ENCODE results near the gene DNAH12.
"Not testable (repeated sequence)": the region's sequence is repeated elsewhere in the genome, so short reads cannot be mapped to it uniquely, and the experiment has no call there.

DNAH12 gene

DNA sequence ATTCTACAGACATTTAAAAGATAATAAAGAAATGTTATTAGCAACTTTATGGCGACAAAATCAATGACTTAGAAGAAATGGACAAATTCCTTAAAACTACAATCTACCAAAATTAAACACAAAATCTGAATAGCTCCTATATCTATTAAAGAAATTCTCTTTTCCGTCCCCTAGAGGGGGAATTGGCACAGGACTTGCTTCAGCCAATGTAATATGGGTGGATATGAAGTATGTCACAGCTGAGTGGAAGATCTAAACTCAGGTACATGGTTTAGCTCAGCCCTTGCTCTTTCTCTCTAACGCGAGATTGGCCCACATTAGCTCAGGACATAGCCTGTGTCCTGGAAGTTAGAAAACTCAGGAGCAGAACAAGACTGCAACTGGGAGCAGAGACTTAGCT lies 79.3 kb downstream of the DNAH12 start:
- H3K27me3 ChIP-seq (ENCODE audit: insufficient read depth, low read depth, severe bottlenecking), result no peaks in the 10 kb centered on the region
- no peak for DNase-seq
- no peaks in the 10 kb centered on the region for H3K9me3 ChIP-seq (ENCODE audit: severe bottlenecking)
- TF ChIP-seq, protein P1, sequence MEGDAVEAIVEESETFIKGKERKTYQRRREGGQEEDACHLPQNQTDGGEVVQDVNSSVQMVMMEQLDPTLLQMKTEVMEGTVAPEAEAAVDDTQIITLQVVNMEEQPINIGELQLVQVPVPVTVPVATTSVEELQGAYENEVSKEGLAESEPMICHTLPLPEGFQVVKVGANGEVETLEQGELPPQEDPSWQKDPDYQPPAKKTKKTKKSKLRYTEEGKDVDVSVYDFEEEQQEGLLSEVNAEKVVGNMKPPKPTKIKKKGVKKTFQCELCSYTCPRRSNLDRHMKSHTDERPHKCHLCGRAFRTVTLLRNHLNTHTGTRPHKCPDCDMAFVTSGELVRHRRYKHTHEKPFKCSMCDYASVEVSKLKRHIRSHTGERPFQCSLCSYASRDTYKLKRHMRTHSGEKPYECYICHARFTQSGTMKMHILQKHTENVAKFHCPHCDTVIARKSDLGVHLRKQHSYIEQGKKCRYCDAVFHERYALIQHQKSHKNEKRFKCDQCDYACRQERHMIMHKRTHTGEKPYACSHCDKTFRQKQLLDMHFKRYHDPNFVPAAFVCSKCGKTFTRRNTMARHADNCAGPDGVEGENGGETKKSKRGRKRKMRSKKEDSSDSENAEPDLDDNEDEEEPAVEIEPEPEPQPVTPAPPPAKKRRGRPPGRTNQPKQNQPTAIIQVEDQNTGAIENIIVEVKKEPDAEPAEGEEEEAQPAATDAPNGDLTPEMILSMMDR (IDR thresholded peaks at IDR 0.05; ENCODE audit: low read depth, low read length), result no peak
- H3K27ac ChIP-seq, result no peak overlapping the region
- H3K36me3 ChIP-seq, result no peaks in the 10 kb centered on the region
- H3K4me3 ChIP-seq (ENCODE audit: low read depth, low read length), result no peak overlapping the region

DNA sequence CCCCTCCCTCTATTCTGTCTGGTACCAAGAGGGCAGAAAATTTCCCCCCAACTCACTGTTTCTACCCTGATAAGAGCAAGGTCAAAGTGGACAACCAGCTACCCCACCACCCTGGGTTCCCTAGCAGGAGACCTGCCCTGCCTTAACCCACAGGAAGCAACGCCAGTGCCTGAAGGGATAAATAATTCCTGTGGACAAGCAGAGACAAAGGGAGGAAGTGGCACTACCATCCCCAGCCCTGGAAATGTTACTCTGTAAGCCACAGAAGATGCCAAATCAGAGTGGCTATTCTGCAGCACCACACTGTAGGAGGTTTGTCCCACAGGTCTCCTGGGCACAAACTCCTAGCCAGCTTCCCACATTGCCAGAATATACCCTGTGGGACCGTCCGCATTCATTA lies 80.1 kb downstream of the DNAH12 start:
- TF ChIP-seq, protein P1 (IDR thresholded peaks at IDR 0.05; ENCODE audit: low read depth, low read length), result no peak
- Histone ChIP-seq H3K36me3 (no peaks in the 10 kb centered on the region), H3K9me3 (ENCODE audit: severe bottlenecking) (no peaks in the 10 kb centered on the region)

DNA sequence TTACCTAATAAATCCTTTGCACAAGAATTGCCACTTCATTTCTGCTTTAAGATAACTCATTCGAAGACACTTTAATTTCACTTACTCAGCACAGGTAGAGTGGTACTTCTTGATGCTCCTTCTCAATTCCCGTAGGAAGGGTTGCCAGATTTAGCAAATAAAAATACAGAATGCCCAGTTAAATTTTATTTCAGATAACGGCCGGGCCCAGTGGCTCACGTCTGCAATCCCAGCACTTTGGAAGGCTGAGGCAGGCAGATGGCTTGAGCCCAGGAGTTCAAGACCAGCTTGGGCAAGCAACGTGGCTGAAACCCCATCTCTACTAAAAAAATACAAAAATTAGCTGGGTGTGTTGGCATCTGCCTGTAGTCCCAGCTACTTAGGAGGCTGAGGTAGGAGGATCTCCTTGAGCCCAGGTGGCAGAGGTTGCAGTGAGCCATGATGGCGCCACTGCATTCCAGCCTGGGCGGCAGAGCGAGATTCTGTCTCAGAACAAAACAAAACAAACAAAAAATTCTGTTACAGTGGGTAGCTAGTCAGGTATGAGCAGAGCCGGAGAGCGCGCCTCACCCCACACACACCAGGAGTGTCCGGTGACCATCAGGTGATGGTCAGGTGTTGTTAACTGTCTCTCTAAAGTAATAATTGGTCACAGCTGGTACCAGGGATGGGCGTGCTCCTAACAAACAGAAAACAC lies 92.8 kb downstream of the DNAH12 start:
- H3K4me3 ChIP-seq (ENCODE audit: low read depth, low read length), result no peak overlapping the region
- no peaks in the 10 kb centered on the region for H3K9me3 ChIP-seq (ENCODE audit: severe bottlenecking)
- TF ChIP-seq, protein P1 (IDR thresholded peaks at IDR 0.05; ENCODE audit: low read depth, low read length), result no peak
- H3K36me3 ChIP-seq, result no peaks in the 10 kb centered on the region
- no peak overlapping the region for H3K27ac ChIP-seq
- no peaks in the 10 kb centered on the region for H3K27me3 ChIP-seq (ENCODE audit: insufficient read depth, low read depth, severe bottlenecking)
- DNase-seq, result no peak

More for the DNA sequence above, 80.1 kb downstream of the DNAH12 start:
- Histone ChIP-seq H3K27ac (no peak overlapping the region), H3K4me3 (ENCODE audit: low read depth, low read length) (no peak overlapping the region), H3K27me3 (ENCODE audit: insufficient read depth, low read depth, severe bottlenecking) (no peaks in the 10 kb centered on the region)
- DNase-seq, result no peak

DNA sequence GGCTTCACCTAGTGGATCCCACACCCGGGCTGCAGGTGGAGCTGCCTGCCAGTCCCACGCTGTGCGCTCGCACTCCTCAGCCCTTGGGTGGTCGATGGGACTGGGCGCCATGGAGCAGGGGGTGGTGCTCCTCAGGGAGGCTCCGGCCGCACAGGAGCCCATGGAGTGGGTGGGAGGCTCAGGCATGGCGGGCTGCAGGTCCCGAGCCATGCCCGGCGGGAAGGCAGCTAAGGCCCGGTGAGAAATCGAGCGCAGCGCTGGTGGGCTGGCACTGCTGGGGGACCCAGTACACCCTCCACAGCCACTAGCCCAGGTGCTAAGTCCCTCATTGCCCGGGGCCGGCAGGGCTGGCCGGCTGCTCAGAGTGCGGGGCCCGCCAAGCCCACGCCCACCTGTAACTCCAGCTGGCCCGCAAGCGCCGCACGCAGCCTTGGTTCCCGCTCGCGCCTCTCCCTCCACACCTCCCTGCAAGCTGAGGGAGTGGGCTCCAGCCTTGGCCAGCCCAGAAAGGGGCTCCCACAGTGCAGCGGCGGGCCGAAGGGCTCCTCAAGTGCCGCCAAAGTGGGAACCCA lies 94.8 kb downstream of the DNAH12 start:
- not testable (repeated sequence) for H3K27me3 ChIP-seq (ENCODE audit: insufficient read depth, low read depth, severe bottlenecking); H3K27ac ChIP-seq; H3K36me3 ChIP-seq; DNase-seq; H3K4me3 ChIP-seq (ENCODE audit: low read depth, low read length); H3K9me3 ChIP-seq (ENCODE audit: severe bottlenecking)

DNA sequence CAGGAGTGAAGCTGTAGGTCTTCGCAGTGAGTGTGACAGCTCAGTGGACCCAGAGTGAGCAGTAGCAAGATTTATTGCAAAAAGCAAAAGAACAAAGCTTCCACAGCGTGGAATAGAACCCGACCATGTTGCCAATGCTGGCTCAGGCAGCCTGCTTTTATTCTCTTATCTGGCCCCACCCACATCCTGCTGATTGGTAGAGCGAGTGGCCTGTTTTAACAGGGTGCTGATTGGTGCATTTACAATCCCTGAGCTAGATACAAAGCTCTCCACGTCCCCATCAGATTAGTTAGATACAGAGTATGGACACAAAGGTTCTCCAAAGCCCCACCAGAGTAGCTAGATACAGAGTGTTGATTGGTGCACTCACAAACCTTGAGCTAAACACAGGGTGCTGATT lies 95.7 kb downstream of the DNAH12 start:
- H3K27me3 ChIP-seq (ENCODE audit: insufficient read depth, low read depth, severe bottlenecking); DNase-seq; H3K27ac ChIP-seq: not testable (repeated sequence)

DNA sequence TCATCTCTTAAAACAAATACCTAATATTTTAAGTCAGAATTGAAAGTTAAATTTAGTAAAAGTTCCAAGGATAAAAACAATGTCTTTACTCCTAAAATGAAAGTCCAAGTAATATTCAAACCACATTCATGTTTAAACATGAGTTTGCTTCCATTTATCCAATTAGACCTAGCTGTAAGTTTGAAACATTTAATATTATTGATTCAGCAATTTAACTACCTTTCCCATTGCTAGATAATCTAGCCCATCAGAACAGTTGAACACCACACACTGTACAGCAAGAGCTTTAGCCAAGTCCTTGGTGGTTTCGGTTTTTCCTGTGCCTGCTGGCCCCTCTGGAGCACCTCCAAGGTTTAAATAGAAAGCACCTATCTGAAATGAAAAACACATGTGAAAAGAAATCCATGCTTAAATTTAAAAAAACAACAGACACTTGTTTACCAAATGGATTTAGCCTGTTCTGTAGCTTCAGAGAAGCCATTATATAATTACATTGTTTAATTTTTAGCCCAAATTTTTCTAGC lies 97.8 kb downstream of the DNAH12 start:
- H3K4me3 ChIP-seq (ENCODE audit: low read depth, low read length), result no peak overlapping the region
- no peaks in the 10 kb centered on the region for H3K27me3 ChIP-seq (ENCODE audit: insufficient read depth, low read depth, severe bottlenecking)
- TF ChIP-seq, protein P1 (IDR thresholded peaks at IDR 0.05; ENCODE audit: low read depth, low read length), result no peak
- H3K9me3 ChIP-seq (ENCODE audit: severe bottlenecking), result no peaks in the 10 kb centered on the region
- DNase-seq, result no peak
- no peaks in the 10 kb centered on the region for H3K36me3 ChIP-seq
- no peak overlapping the region for H3K27ac ChIP-seq

More for the DNA sequence above, 95.7 kb downstream of the DNAH12 start:
- H3K4me3 ChIP-seq (ENCODE audit: low read depth, low read length); H3K36me3 ChIP-seq; H3K9me3 ChIP-seq (ENCODE audit: severe bottlenecking): not testable (repeated sequence)
